K562 (cell line): Measurements from ENCODE around the gene BICC1. TPM values are rescaled to one million over a fixed set of nuclear protein-coding genes. Genes with fewer than 3 reads are reported as not detected.
A peak's percentile ranks its signal among the peaks of the same experiment; 100 is the strongest.

ENCODE experiments used
- ATAC-seq: fragments of 200-7000 bp; cut with Tn5 transposase; 3 replicates; pipeline ENCODE4 v1.9.1; 2020; ENCODE audit warnings: moderate library complexity
- BruUV-seq: library from RNA; stranded (reverse); fragments of 400-500 nt; replicated peaks from 2 replicates; lab custom pipeline; 2021; lab: Mats Ljungman, UMichigan
- CTCF ChIA-PET: fragments of 300-600 bp; formaldehyde crosslinking; extraction: SDS; loops from one replicate; lab custom pipeline; 2021; ENCODE audit warnings: low intra/inter-chr PET ratio; lab: Yijun Ruan, JAX
- POLR2A ChIA-PET: fragments of 300-600, 350-650 bp; sonication (Branson Sonifier 250); formaldehyde crosslinking; extraction: SDS; loops from one replicate; lab custom pipeline; 2021; ENCODE audit warnings: antibody characterized with exemption, inconsistent platforms; lab: Yijun Ruan, JAX
- DNase-seq, 4 experiments: peaks; one replicate each; pipeline versions ENCODE4 v3.0.0 to v3.0.0-alpha.2; 2011 to 2018; ENCODE audit warnings: low spot score in 3 of 4, mixed read lengths in 3 of 4; ENCODE audit errors: extremely low read depth in 1 of 4
- FAIRE-seq: peaks from 2 replicates; lab custom pipeline; 2011; peaks lifted over from hg19 to GRCh38; lab: Jason Lieb, UNC
- H2AFZ ChIP-seq: 2 replicates; pipeline ENCODE4 v1.6.0; 2011; ENCODE audit warnings: low read depth, low read length, control low read depth, inconsistent platforms
- H3K27ac ChIP-seq: fragments of 200-600 bp; 3 replicates; pipeline ENCODE4 v1.8.0; 2011; ENCODE audit warnings: low read depth, mild to moderate bottlenecking, control low read depth, inconsistent platforms, low read length, moderate library complexity, mixed read lengths; ENCODE audit errors: extremely low read depth
- H3K27me3 ChIP-seq, 2 experiments: fragments of 300-600 bp in 1 of 2; 2 replicates in 1 of 2; 3 replicates in 1 of 2; pipeline versions ENCODE4 v1.6.0 to v1.8.0; 2011; ENCODE audit warnings: inconsistent platforms in 2 of 2, low read length in 2 of 2, mild to moderate bottlenecking in 1 of 2, mixed read lengths in 1 of 2, moderate library complexity in 1 of 2; ENCODE audit not compliant: control insufficient read depth in 2 of 2, insufficient read depth in 2 of 2
- H3K36me3 ChIP-seq: fragments of 300-600 bp; 3 replicates; pipeline ENCODE4 v1.8.0; 2011; ENCODE audit warnings: mild to moderate bottlenecking, low read length, inconsistent platforms; ENCODE audit not compliant: control insufficient read depth, insufficient read depth
- H3K4me1 ChIP-seq, 2 experiments: fragments of 200-600 bp in 1 of 2; replicated peaks in 1 of 2; 2 replicates in 1 of 2; 3 replicates in 1 of 2; pipeline versions ENCODE4 v1.5.1 to v1.8.0; 2011; ENCODE audit warnings: inconsistent platforms in 2 of 2, low read length in 2 of 2, mild to moderate bottlenecking in 1 of 2, mixed read lengths in 1 of 2, moderate library complexity in 1 of 2; ENCODE audit not compliant: control insufficient read depth in 2 of 2, insufficient read depth in 2 of 2
- H3K4me2 ChIP-seq: 2 replicates; pipeline ENCODE4 v1.6.1; 2011; ENCODE audit warnings: low read length, control low read depth, inconsistent platforms, mixed read lengths; ENCODE audit not compliant: insufficient read depth
- H3K4me3 ChIP-seq: fragments of 200-600 bp; sonication (generic), shearing (Covaris generic); 2 replicates; pipeline ENCODE4 v1.5.1; 2016; ENCODE audit warnings: control low read depth, inconsistent platforms
- H3K79me2 ChIP-seq: fragments of 200-600 bp; 3 replicates; pipeline ENCODE4 v1.8.0; 2011; ENCODE audit warnings: low read length, inconsistent platforms; ENCODE audit not compliant: control insufficient read depth, insufficient read depth
- H3K9ac ChIP-seq, 2 experiments: 2 replicates each; pipeline versions ENCODE4 v1.6.0 to v1.6.1; 2011; ENCODE audit warnings: low read depth in 2 of 2, low read length in 2 of 2, control low read depth in 1 of 2, inconsistent platforms in 1 of 2, mild to moderate bottlenecking in 1 of 2, mixed read lengths in 1 of 2; ENCODE audit not compliant: insufficient read depth in 1 of 2
- H3K9me1 ChIP-seq: one replicate; pipeline ENCODE4 v1.6.0; 2011; ENCODE audit warnings: inconsistent platforms, mild to moderate bottlenecking, low read length, moderate library complexity; ENCODE audit not compliant: control insufficient read depth, insufficient read depth
- H3K9me3 ChIP-seq: replicated peaks from 2 replicates; pipeline ENCODE4 v1.5.1; 2011; ENCODE audit warnings: low read depth, low read length, inconsistent platforms; ENCODE audit not compliant: control insufficient read depth, insufficient read depth
- H4K20me1 ChIP-seq: replicated peaks from 2 replicates; pipeline ENCODE4 v1.6.1; 2011; ENCODE audit warnings: low read length, inconsistent platforms, mixed read lengths; ENCODE audit not compliant: control insufficient read depth, insufficient read depth
- PTBP1 ChIP-seq: fragments of 200-400 bp; formaldehyde crosslinking; IDR thresholded peaks from 2 replicates; pipeline ENCODE4 v1.6.1; 2017; ENCODE audit warnings: low read depth, low read length
- RAD21 ChIP-seq, 2 experiments: fragments of 250-450 bp in 1 of 2; fragments of 450-650 bp in 1 of 2; sonication (Bioruptor Pico) in 1 of 2; formaldehyde crosslinking in 1 of 2; IDR thresholded peaks in 1 of 2; conservative IDR thresholded peaks in 1 of 2; 2 replicates each; pipeline versions ENCODE4 v1.4.0 to v1.8.0; 2020 to 2022; ENCODE audit warnings: mild to moderate bottlenecking in 2 of 2, moderate library complexity in 1 of 2
- RBFOX2 ChIP-seq: fragments of 200-400 bp; formaldehyde crosslinking; IDR thresholded peaks from 2 replicates; pipeline ENCODE4 v1.6.1; 2017; ENCODE audit warnings: low read depth, mild to moderate bottlenecking, low read length, moderate library complexity
- WGBS: fragments of 100-300 bp; shearing (Covaris generic); methylation state at CpG from one replicate; pipeline ENCODE4 v1.1.6; 2016; ENCODE audit warnings: low coverage, mixed read lengths; ENCODE audit not compliant: insufficient coverage; ENCODE audit errors: missing lambda C conversion rate; 5-methylcytosine and 5-hydroxymethylcytosine counted together
- in situ Hi-C: fragments of 300-500 bp; cut with MboI; formaldehyde crosslinking; loops from 4 replicates; pipeline ENCODE4 v1.15.0; 2018; ENCODE audit warnings: inconsistent platforms, mixed read lengths
- intact Hi-C: fragments of 100-400 bp; cut with micrococcal nuclease; formaldehyde crosslinking; loops from 2 replicates; pipeline ENCODE4 v1.14.2; 2022
- polyA plus RNA-seq, 8 experiments: library from polyadenylated mRNA; depleted of rRNA in 4 of 8; stranded (reverse) in 5 of 8; unstranded in 3 of 8; fragments of >200 nt; fragmentation: Nextera tagmentation in 2 of 8; fragmentation: Illumina TruSeq in 1 of 8; extraction: Ambion mirVana in 2 of 8; extraction: Trizol in 1 of 8; gene quantifications; 2 replicates each; pipeline versions ENCODE4 v1.2.1 to v1.2.3, GENCODE V29; 2011 to 2014; ENCODE audit warnings: inconsistent platforms in 1 of 8, missing spikeins in 1 of 8
- total RNA-seq, 7 experiments: library from RNA; depleted of rRNA in 6 of 7; stranded (reverse); fragments of >200 nt in 6 of 7; fragmentation: Illumina TruSeq in 2 of 7; extraction: Trizol in 2 of 7; gene quantifications; 2 replicates each; pipeline versions ENCODE4 v1.2.1 to v1.2.3, GENCODE V29; 2011 to 2021; ENCODE audit warnings: low replicate concordance in 1 of 7
- TF ChIP-seq, protein P1 (sequence below): fragments of 250-450 bp; sonication (Bioruptor Pico); IDR thresholded peaks from 2 replicates; pipeline ENCODE4 v1.5.0; 2021
- TF ChIP-seq, protein P2 (sequence below), 3 experiments: IDR thresholded peaks in 2 of 3; conservative IDR thresholded peaks in 1 of 3; 2 replicates each; pipeline ENCODE4 v1.5.1; 2011 to 2012; ENCODE audit warnings: low read length in 3 of 3, mild to moderate bottlenecking in 3 of 3, control low read depth in 2 of 3, improper control_type of control experiment in 1 of 3, inconsistent platforms in 1 of 3, low read depth in 1 of 3, mixed read lengths in 1 of 3, moderate library complexity in 1 of 3; ENCODE audit not compliant: insufficient read depth in 2 of 3

The BICC1 gene
- total and polyA plus RNA-seq, 9 of the 15 experiments (the other 6 are each of a cell fraction or from before 2014, with no cell fraction given), result not detected

DNA sequence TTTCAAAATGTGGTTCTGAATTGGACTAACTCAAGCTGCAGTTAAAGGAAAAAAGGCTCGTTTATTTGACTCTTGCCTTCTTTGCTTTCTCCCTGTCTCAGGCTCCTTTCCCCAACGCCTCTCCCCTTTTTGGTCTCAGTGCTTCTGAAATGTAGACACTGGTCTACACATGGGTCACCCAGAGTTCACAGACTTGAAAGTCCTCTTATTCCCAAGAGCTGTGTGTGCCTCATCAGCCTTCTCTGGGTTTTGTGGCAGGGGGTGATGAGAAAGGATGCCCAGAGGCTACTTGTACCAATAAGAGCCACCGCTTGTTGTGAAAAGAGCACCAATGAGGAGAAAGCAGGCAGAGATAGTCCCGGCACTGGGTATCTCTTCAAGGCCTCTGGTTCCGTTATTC, 125.7 kb downstream of the BICC1 start (continued):
- no peak for TF ChIP-seq PTBP1
- TF ChIP-seq, protein P1, sequence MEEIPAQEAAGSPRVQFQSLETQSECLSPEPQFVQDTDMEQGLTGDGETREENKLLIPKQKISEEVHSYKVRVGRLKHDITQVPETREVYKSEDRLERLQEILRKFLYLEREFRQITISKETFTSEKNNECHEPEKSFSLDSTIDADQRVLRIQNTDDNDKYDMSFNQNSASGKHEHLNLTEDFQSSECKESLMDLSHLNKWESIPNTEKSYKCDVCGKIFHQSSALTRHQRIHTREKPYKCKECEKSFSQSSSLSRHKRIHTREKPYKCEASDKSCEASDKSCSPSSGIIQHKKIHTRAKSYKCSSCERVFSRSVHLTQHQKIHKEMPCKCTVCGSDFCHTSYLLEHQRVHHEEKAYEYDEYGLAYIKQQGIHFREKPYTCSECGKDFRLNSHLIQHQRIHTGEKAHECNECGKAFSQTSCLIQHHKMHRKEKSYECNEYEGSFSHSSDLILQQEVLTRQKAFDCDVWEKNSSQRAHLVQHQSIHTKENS (CRISPR knock-in tag), result no peak

DNA sequence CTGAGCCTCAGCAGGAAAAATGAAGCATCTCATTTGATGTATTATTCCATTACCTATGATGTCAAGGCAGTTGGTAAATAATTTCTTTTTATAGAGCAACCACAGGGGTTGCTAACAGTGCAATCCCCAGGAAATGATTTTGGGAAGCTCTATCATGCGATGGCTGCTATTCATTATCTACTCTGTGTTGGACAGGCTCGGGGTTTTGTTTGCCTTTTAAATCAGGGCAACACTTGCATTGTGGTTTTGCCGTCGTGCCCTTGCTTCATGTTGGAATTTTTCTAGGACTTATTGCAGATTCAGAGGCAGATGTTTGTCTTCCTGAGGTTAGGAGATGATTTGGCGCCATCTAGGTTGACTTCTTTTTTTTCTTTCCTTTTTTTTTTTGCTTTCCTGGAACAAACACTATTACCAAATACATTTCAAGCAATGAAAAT, 128.4 kb downstream of the BICC1 start:
- no peak for FAIRE-seq

More for the DNA sequence above, 128.4 kb downstream of the BICC1 start:
- Histone ChIP-seq H3K27me3 (no peaks in the 10 kb centered on the region), H3K9me3 (no peaks in the 10 kb centered on the region), H3K79me2 (no peaks in the 10 kb centered on the region), H4K20me1 (no peaks in the 10 kb centered on the region), H3K36me3 (no peaks in the 10 kb centered on the region), H3K9ac (no peak overlapping the region), H3K4me3 (no peak overlapping the region), H3K4me1 (no peaks in the 10 kb centered on the region), H2AFZ (no peak overlapping the region), H3K9me1 (no peaks in the 10 kb centered on the region), H3K27ac (no peak overlapping the region), H3K4me2 (no peak overlapping the region)
- no TSS peak for BruUV-seq
- intact Hi-C loops, result no loop called here
- ATAC-seq (no peak), DNase-seq (no peak)
- no peak for TF ChIP-seq RBFOX2
- TF ChIP-seq, protein P2, sequence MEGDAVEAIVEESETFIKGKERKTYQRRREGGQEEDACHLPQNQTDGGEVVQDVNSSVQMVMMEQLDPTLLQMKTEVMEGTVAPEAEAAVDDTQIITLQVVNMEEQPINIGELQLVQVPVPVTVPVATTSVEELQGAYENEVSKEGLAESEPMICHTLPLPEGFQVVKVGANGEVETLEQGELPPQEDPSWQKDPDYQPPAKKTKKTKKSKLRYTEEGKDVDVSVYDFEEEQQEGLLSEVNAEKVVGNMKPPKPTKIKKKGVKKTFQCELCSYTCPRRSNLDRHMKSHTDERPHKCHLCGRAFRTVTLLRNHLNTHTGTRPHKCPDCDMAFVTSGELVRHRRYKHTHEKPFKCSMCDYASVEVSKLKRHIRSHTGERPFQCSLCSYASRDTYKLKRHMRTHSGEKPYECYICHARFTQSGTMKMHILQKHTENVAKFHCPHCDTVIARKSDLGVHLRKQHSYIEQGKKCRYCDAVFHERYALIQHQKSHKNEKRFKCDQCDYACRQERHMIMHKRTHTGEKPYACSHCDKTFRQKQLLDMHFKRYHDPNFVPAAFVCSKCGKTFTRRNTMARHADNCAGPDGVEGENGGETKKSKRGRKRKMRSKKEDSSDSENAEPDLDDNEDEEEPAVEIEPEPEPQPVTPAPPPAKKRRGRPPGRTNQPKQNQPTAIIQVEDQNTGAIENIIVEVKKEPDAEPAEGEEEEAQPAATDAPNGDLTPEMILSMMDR (IDR thresholded peaks at IDR 0.05 in 2 of 3, conservative IDR thresholded peaks at IDR 0.05 in 1 of 3; ENCODE audit: insufficient read depth in 2 of 3, low read depth in 1 of 3, low read length in 3 of 3), result peak in 1 of 3 experiments; percentile 19; a peak in 1 of 6 replicates
- TF ChIP-seq RAD21 (CRISPR knock-in tag; conservative IDR thresholded peaks at IDR 0.05 in 1 of 2, IDR thresholded peaks at IDR 0.05 in 1 of 2), result 0 out of 4 replicates have a peak, but pooled peaks of 1 of the 2 experiments have one; percentile 5
- under 1% methylated on average over 5 of the region's 5 CpGs for WGBS
- in situ Hi-C loops, result no loop called here
- ChIA-PET POLR2A (no interaction called here), CTCF (interaction anchor here (0.6 kb wide), 1 partner anchor 109 kb away, joined by 4 read pairs; no protein-coding TSS in a partner anchor)
